Suppressor macrophage treated with lipopolysaccharide for 1 hour (primary cell): Measurements from ENCODE around the gene CDCP2.
A peak's percentile ranks its signal among the peaks of the same experiment; 100 is the strongest.

Source experiments
- DNase-seq, 3 donors: peaks; one replicate each; pipeline ENCODE4 v3.0.0-alpha.2; 2020 to 2022

CDCP2 gene

DNA sequence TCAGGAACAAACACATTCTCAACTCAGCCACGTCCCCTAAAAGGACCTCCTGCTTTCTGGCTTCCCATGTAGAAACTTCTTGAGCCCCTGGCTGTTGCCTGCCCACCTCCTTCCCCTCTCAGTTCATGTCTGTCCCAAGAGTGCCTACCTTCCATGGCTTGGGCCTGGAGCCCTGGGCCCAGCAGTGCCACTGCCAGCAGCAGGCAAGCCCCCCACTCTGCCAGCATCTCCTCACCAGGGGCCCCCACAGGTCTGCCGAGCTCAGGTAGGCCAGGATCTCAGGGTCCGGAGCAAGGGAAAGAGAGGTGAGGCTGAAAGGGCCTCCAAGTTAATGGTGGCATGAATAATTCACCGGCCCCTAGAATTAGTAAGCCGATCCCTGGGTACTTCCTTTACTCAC, at the start of gene CDCP2:
Gene CDCP2 (minus strand): TSS at position 305 of the 400 bp plus-strand sequence. CDS start 78 bp downstream, at position 227.
- DNase-seq: no peak

DNA sequence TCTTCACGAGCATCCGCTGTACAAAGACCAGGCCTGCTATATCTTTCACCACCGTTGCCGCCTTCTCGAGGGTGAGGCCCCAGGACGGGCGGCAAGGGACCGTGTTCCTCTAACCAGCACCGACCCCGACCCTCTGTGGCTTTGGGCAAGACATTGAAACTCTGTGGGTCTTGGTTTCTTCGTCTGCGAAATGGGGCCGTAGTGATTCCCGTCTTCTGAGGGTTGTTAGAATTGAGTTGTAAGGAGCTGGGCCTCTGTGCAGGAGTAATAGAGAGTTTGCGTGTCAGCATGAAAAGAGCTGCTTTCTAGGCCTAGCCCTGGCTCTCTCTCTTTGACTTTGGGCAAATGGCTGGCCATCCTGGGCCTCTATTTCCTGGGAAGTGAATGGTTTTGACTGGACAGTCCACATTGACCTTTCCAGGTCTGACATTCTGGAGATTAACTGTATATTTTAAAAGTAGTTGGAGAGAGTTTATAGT, 47.8 kb upstream of the CDCP2 start:
- DNase-seq: peak in 1 of 3 donors; percentile 4

DNA sequence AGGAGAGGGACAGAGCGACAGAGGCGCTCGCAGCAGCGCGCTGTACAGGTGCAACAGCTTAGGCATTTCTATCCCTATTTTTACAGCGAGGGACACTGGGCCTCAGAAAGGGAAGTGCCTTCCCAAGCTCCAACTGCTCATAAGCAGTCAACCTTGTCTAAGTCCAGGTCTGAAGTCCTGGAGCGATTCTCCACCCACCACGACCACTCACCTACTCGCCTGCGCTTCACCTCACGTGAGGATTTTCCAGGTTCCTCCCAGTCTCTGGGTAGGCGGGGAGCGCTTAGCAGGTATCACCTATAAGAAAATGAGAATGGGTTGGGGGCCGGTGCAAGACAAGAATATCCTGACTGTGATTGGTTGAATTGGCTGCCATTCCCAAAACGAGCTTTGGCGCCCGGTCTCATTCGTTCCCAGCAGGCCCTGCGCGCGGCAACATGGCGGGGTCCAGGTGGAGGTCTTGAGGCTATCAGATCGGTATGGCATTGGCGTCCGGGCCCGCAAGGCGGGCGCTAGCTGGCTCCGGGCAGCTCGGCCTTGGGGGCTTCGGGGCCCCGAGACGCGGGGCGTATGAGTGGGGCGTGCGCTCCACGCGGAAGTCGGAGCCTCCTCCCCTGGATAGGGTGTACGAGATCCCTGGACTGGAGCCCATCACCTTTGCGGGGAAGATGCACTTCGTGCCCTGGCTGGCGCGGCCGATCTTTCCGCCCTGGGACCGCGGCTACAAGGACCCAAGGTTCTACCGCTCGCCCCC, 47.1 kb upstream of the CDCP2 start, which contains the start of the genes CYB5RL and MRPL37:
Gene CYB5RL (minus strand): TSS at position 266 of the 754 bp plus-strand sequence. CDS start 4,414 bp downstream, outside the sequence.
Gene MRPL37 (plus strand): TSS at position 403 of the 754 bp plus-strand sequence. CDS start 77 bp downstream, at position 480.
- peak; percentile 94 to 95 (median 95) for DNase-seq

- DNase-seq: peak in 2 of 3 donors; percentile 3 to 18
Measured at GRCh38 chr1:54199151-54199764, 46.5 kb upstream of the CDCP2 start.

GRCh38 chr1:54193453-54193852, 40.7 kb upstream of the CDCP2 start:
- DNase-seq: no peak

DNA sequence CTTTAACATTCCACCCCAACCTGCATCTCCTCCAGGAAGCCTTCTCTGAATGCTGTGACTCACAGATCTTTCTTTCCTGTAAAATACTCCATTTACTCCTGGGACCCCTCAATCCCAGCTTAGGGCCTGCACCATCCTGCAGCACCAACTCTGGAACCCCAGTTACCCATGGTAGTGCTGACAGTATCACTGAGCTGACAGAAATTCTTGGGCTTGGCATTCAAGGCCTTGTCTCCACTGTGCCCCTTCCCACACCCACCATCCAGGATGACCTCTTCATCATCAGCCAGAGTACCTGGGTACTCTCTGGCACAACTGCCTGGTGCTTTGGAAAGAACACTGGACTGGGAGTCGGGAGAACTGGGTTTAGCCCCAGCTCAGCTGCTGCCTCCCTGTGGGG, 38.7 kb upstream of the CDCP2 start:
- DNase-seq: no peak

DNA sequence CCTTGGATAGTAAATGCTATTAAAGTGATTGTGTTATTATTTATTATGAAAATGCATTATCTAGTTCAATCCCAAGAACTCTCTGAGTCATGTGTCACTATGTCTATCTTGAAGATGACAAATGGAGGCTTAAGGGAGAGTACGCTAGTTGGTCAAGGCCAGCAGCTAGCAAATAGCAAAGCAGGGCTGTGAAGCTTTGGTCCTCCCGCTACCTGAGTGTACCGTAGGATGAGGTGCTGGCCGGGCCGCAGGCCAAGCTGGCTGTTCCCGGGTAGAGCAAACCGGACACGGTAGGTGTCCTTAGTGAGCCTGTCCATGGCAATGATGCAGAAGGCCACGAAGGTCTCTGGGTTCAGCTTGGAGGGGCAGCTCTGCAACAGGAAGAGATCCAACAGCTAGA, 37.7 kb upstream of the CDCP2 start:
- DNase-seq: no peak

DNA sequence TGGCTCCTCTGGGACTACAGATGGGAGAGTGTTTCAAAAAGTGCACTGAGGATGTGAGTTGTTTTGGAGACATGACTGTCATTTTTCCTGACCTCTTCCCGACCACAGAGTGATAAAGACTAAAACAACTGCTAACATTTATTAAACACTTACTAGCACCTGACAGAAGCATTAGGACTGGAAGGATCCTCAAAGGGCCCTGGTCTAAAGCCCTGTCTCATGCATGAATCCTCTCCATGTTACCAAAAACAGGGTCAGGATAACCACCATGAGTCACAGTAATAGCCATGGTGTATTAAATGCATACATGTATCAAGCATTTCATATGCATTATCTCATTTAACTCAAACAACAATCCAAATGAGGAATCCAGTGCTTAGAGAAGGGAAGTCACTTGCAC, 35.5 kb upstream of the CDCP2 start:
- no peak for DNase-seq

GRCh38 chr1:54186056-54186455, 33.3 kb upstream of the CDCP2 start:
- DNase-seq: no peak

- DNase-seq: no peak
Measured at GRCh38 chr1:54180701-54181360, 28.0 kb upstream of the CDCP2 start.

DNA sequence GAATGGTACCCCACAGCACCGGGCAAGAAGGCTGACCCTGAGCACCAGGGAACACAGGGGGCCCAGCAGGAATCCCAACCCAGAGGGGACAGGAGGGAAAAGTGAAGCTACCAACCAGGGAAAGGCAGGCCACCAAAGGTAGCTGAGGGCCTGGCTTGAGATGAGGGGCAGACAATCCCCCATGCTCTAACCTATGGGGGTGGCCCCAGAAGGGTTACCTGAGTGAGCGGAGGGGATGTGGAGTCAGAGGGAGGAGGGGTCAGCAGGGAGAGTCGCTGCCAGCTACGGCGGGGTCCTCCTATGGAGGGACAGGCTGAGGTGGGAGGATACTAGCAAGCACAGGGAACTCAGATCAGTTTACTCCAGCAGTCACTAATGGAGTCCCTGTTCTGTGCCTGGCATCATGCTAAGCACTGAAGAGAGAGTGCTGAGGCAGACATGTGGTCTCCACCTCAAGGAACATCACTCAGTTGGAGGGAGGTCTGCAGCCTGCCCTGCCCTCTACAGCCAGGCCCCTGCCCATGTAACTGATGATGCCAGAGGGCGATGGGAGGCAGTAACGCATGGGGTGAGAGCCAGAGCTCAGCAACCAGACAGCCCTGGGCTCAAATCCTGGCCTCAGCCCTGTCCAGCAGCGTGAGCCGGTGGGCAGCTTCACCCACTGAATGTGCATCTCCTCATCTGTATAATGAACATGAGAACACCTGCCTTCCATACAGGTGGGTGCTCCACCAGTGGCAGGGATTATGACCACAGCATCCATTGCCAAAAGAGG, 25.7 kb upstream of the CDCP2 start:
- DNase-seq: no peak

DNA sequence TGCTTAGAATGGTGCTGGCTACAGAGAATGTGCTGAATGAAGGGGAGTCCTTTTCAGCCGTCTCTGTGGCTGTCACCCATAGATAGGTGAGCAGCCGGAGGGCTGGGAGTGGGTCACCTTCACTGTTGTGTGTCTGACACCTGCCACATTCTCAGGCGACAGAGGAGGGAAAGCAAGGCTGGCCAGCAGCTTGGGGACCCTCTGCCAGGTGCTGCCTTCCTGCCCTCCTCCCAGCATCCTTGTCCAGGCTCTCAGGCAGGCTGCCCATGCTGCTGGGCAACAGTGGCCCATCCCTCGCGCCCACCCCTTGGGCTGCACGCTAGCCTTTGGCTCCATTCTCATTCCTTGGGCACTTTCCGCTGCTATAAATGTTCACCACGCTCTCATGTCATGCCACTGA, 24.9 kb upstream of the CDCP2 start:
- no peak for DNase-seq

DNA sequence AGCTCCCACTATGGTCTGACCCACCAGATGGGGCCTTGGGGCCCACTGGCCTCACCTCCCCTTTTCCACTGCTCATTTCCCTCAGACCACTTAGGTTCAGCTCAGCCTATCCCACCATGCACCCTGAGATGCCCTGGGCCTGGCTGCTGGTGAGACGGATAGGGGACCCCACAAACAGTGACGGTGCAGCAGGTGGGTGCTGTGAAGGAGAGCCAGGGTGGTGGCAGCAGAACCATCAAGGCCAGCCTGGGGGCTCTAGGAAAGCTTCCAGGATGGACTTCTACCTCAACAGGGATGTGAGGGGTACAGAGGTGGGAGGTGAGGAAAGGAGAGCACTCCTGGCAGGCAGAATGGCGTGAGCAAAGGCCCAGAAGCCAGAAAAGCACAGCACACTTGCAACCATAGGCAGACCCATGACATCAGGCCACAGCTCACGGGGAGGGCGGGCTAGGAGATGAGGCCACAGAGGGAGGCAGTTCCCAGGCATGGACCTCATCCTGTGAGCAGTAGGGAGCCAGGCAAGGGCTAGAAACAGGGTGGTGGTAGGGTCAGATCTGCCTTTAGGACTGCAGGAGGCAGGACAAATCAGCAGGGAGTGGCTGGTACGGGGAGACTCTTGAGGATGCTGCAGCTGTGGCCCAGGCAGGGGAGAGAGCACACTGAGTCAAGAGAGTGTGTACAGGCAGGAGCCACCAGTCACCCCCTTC, 24.0 kb upstream of the CDCP2 start:
- DNase-seq: no peak

DNA sequence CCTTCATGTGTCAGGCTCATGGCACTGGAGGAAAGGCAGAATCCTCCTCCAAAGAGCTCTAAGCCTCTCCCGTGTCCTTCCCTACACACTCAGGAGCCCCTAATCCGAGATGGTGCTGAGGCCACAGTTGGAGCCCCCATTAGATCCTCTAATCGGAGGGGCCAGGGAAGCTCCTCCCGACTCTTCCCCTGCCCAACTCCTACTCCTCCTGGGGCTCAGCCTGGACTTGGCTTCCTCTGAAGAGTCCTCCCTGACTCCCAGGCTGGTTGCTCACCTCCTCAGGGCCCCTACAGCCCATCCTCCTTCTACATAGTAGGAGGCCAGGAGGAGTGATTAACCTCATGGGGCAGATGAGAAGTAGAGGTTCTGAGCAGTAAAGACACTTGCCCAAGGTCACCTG, 21.3 kb upstream of the CDCP2 start:
- DNase-seq: no peak

DNA sequence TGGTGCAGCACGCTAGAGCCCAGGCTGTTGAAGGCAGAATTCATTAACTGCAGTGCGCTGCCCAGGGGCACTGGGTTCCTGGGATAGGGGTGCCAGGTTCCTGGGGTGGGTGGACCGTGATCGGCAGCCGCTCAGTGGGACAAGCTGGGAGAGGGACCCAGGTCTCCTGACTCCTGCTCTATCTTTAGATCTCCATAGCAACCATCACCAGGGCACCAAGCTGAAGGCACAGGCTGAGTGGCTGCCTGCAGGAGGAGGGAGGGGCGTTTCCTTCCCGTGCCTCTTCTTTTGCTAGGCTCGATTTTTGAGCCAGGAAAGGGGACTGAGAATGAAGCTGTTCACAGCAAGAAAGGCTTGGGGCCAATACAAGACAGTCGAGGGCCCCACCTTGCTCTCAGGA, 20.9 kb upstream of the CDCP2 start:
- DNase-seq: no peak

- DNase-seq: no peak
Measured at GRCh38 chr1:54172614-54173599, 20.1 kb upstream of the CDCP2 start.

GRCh38 chr1:54171606-54172005, 18.8 kb upstream of the CDCP2 start:
- no peak for DNase-seq

DNA sequence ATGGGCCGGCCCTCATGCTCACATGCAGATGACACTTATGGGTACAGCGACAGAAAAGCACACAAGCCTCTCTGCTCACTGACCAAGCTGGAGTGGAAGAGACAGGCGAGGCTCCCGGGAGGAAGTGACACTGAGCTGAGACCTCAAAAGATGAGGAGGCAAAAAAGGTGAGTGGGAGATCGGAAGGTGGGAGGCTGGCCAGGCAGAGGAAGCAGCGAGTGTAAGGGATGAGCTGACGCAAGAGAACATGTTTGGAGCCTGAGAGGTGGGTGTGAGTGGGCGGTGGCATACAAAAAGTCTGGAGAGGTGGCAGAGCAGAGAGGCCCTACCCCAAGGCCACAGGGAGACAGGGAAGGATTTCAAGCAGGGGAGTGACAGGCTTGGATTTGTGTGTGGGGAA, 18.2 kb upstream of the CDCP2 start:
- peak; percentile 33 to 56 (median 47) for DNase-seq

GRCh38 chr1:54169068-54169467, 16.3 kb upstream of the CDCP2 start:
- DNase-seq: no peak

DNA sequence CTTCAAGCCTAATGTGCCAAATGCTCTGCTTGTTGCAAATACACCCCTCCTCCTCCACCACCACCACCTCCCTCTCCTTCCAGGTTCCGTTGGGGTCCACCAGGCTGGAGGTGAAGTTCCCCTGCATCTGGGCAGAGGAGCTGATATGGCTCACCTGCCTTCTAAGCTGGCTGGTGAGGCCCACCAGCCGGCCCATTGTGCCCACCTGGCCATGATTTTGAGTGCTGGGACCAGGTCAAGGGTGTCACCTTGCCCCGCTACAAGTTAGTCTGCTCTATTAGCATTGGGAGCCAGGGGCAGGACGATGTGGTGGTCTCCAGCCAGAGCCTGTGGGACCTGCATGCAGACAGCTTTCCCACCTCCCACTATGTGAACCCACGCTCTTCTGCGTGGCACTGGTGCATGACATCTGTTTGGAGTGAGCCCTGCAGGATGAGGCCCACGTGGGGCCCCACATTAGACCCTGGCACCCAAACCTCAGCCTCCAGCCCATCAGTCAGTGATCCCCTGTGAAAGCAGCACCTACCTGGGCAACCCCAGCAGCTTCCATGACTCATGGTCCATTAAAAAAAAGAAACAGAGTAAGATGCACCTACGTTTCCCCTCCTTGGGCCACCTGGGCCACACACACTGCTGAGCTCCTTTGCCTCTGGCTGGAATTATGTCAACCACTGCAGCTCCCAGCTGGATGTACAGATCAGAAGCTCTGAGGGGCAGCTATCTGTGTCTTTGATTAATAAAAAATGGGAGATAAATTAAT, 15.6 kb upstream of the CDCP2 start:
- DNase-seq: no peak
